AG04450 (cell line): ENCODE measurements around the gene SLAMF6. TPM values are rescaled to one million over a fixed set of nuclear protein-coding genes. Genes with fewer than 3 reads are reported as not detected.

Source experiments
- CTCF ChIA-PET: fragments of 300-600, 350-600 bp; formaldehyde crosslinking; extraction: SDS; loops from one replicate; lab custom pipeline; 2022; ENCODE audit warnings: antibody characterized with exemption, inconsistent platforms; lab: Charles Lee
- POLR2A ChIA-PET: fragments of 350-600 bp; formaldehyde crosslinking; extraction: SDS; loops from one replicate; lab custom pipeline; 2021; ENCODE audit warnings: antibody characterized with exemption, inconsistent platforms; lab: Yijun Ruan, JAX
- DNase-seq: peaks from one replicate; pipeline ENCODE4 v3.0.0-alpha.2; 2011; ENCODE audit warnings: low read depth, low spot score
- H3K27ac ChIP-seq: one replicate; pipeline ENCODE4 v1.5.1; 2012; ENCODE audit warnings: low read depth, low read length, control low read depth
- H3K27me3 ChIP-seq: one replicate; pipeline ENCODE4 v1.6.0; 2012; ENCODE audit warnings: low read length; ENCODE audit not compliant: control insufficient read depth, insufficient read depth
- H3K4me3 ChIP-seq: 2 replicates; pipeline ENCODE4 v1.5.1; 2011; ENCODE audit warnings: mild to moderate bottlenecking, low read depth, low read length, control low read depth
- H3K9me3 ChIP-seq: 2 replicates; pipeline ENCODE4 v1.5.1; 2012; ENCODE audit warnings: low read length; ENCODE audit not compliant: control insufficient read depth, insufficient read depth
- polyA plus RNA-seq: library from polyadenylated mRNA; depleted of rRNA; stranded (reverse); fragments of >200 nt; gene quantifications from 2 replicates; pipeline ENCODE4 v1.2.3, GENCODE V29; 2011
- TF ChIP-seq, protein P1 (sequence below): IDR thresholded peaks from 2 replicates; pipeline ENCODE4 v1.5.1; 2011; ENCODE audit warnings: low read depth, low read length, control low read depth, inconsistent platforms

Gene SLAMF6
- polyA plus RNA-seq, 1 experiment: not detected

- ChIA-PET POLR2A (no interaction called here), CTCF (no interaction called here)
- H3K27ac ChIP-seq: no peak overlapping the region
- DNase-seq: no peak
- TF ChIP-seq, protein P1, sequence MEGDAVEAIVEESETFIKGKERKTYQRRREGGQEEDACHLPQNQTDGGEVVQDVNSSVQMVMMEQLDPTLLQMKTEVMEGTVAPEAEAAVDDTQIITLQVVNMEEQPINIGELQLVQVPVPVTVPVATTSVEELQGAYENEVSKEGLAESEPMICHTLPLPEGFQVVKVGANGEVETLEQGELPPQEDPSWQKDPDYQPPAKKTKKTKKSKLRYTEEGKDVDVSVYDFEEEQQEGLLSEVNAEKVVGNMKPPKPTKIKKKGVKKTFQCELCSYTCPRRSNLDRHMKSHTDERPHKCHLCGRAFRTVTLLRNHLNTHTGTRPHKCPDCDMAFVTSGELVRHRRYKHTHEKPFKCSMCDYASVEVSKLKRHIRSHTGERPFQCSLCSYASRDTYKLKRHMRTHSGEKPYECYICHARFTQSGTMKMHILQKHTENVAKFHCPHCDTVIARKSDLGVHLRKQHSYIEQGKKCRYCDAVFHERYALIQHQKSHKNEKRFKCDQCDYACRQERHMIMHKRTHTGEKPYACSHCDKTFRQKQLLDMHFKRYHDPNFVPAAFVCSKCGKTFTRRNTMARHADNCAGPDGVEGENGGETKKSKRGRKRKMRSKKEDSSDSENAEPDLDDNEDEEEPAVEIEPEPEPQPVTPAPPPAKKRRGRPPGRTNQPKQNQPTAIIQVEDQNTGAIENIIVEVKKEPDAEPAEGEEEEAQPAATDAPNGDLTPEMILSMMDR: no peak
- H3K27me3 ChIP-seq: no peaks in the 10 kb centered on the region
- H3K9me3 ChIP-seq: no peaks in the 10 kb centered on the region
- H3K4me3 ChIP-seq: no peak overlapping the region
Observed at GRCh38 chr1:160459687-160460086, 63.4 kb downstream of the SLAMF6 start.

DNA sequence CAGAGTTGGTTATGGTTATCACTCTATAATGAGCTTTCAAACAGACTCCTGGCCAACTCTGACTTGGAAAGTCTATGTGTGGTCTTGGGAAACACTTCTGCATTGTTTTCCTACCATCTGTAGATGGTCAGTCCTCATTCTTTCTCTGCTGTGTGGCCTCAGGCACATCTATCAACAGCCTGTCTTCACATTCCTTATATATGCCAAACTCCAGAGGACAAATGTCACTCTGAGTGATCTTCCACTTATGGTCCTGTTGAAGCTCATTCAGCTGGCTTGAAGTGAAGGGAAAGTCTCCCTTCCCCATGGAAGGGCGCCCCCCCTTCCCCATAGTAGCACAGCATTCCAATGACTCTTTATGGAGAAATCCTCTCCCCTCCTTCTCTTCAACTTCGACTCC lies 64.0 kb downstream of the SLAMF6 start:
- POLR2A ChIA-PET: no interaction called here
- DNase-seq: no peak
- H3K27ac ChIP-seq: no peak overlapping the region
- CTCF ChIA-PET: no interaction called here
- no peaks in the 10 kb centered on the region for H3K9me3 ChIP-seq
- TF ChIP-seq, protein P1: no peak
- no peak overlapping the region for H3K4me3 ChIP-seq
- H3K27me3 ChIP-seq: no peaks in the 10 kb centered on the region

- TF ChIP-seq, protein P1: no peak
- ChIA-PET CTCF (no interaction called here), POLR2A (no interaction called here)
- Histone ChIP-seq H3K27ac (no peak overlapping the region), H3K9me3 (no peaks in the 10 kb centered on the region), H3K27me3 (no peaks in the 10 kb centered on the region), H3K4me3 (no peak overlapping the region)
- no peak for DNase-seq
Observed at GRCh38 chr1:160455153-160455517, 67.9 kb downstream of the SLAMF6 start.

- CTCF ChIA-PET: no interaction called here
- Histone ChIP-seq H3K27me3 (no peaks in the 10 kb centered on the region), H3K27ac (no peak overlapping the region), H3K4me3 (no peak overlapping the region), H3K9me3 (no peaks in the 10 kb centered on the region)
- no peak for DNase-seq
- POLR2A ChIA-PET: no interaction called here
- TF ChIP-seq, protein P1: no peak
Observed at GRCh38 chr1:160454371-160455152, 68.5 kb downstream of the SLAMF6 start.

- CTCF ChIA-PET: no interaction called here
Observed at GRCh38 chr1:160453443-160453842, 69.6 kb downstream of the SLAMF6 start.

More at GRCh38 chr1:160453443-160453842, 69.6 kb downstream of the SLAMF6 start:
- Histone ChIP-seq H3K4me3 (no peak overlapping the region), H3K9me3 (no peaks in the 10 kb centered on the region), H3K27ac (no peak overlapping the region), H3K27me3 (no peaks in the 10 kb centered on the region)
- POLR2A ChIA-PET: no interaction called here
- TF ChIP-seq, protein P1: no peak
- no peak for DNase-seq
